ENCODE measurements around the gene RBM23. TPM values are rescaled to one million over a fixed set of nuclear protein-coding genes. Genes with fewer than 3 reads are reported as not detected.

RBM23 gene
- total and polyA plus RNA-seq, 10 of the 15 experiments (the other 5 are each of a cell fraction or from before 2014, with no cell fraction given), result 54.0 to 72.6 (median 61.3) TPM

- TF ChIP-seq NKRF (conservative IDR thresholded peaks at IDR 0.05) (peak; percentile 75), YY1 (IDR thresholded peaks at IDR 0.05; ENCODE audit: low read depth, low read length) (peak; percentile 43; the same call in 1 of the 2 replicates), MEF2B (IDR thresholded peaks at IDR 0.05; ENCODE audit: partially characterized antibody, poor library complexity, severe bottlenecking) (peak; percentile 73), ZNF207 (IDR thresholded peaks at IDR 0.05; ENCODE audit: borderline replicate concordance) (peak; percentile 8; the same call in 1 of the 2 replicates), SMAD1 (IDR thresholded peaks at IDR 0.05; ENCODE audit: low read depth, partially characterized antibody) (no peak), PML (IDR thresholded peaks at IDR 0.05; ENCODE audit: low read length) (peak; percentile 18; the same call in 1 of the 2 replicates), EGR1 (IDR thresholded peaks at IDR 0.05; ENCODE audit: borderline replicate concordance in 1 of 2, low read depth in 2 of 2, low read length in 2 of 2) (peak in 1 of 2 experiments; percentile 79; a peak in 2 of 3 replicates), USF2 (IDR thresholded peaks at IDR 0.05; ENCODE audit: borderline replicate concordance, low read depth, low read length) (no peak), ETV6 (conservative IDR thresholded peaks at IDR 0.05 in 1 of 2, IDR thresholded peaks at IDR 0.05 in 1 of 2; ENCODE audit: borderline replicate concordance in 1 of 2, low read depth in 1 of 2) (no peak), BMI1 (IDR thresholded peaks at IDR 0.05; ENCODE audit: borderline replicate concordance) (peak; percentile 97), NFYB (IDR thresholded peaks at IDR 0.05; ENCODE audit: insufficient read depth, low read depth, low read length) (no peak), MAX (IDR thresholded peaks at IDR 0.05; ENCODE audit: low read depth, low read length) (peak; percentile 91), CBFB (IDR thresholded peaks at IDR 0.05; ENCODE audit: low read depth) (no peak), NBN (IDR thresholded peaks at IDR 0.05) (0 out of 2 replicates have a peak, but pooled peaks have one; percentile 9), IKZF2 (IDR thresholded peaks at IDR 0.05) (0 out of 4 replicates have a peak, but pooled peaks of 1 of the 2 experiments have one; percentile 23), ZNF687 (IDR thresholded peaks at IDR 0.05) (peak; percentile 97), SP1 (IDR thresholded peaks at IDR 0.05; ENCODE audit: low read depth, low read length) (peak; percentile 42), ZNF217 (IDR thresholded peaks at IDR 0.05) (no peak), TCF12 (IDR thresholded peaks at IDR 0.05; ENCODE audit: low read depth, low read length) (peak; percentile 37; the same call in 1 of the 2 replicates), BACH1 (IDR thresholded peaks at IDR 0.05; ENCODE audit: borderline replicate concordance) (peak; percentile 17; the same call in 1 of the 2 replicates)
Observed at GRCh38 chr14:22886500-22887259, 32.3 kb downstream of the RBM23 start (continued).

All from GM12878 (cell line).